Fibroblast of villous mesenchyme (primary cell): Measurements from ENCODE around the gene FHAD1. TPM values are rescaled to one million over a fixed set of nuclear protein-coding genes. Genes with fewer than 3 reads are reported as not detected.

ENCODE experiments used
- DNase-seq: peaks from one replicate; pipeline ENCODE4 v3.0.0-alpha.2; 2010; ENCODE audit warnings: low read depth
- H3K4me3 ChIP-seq: 2 replicates; pipeline ENCODE4 v1.5.1; 2011; ENCODE audit warnings: low read depth, mild to moderate bottlenecking, low read length
- CTCF ChIP-seq: IDR thresholded peaks from 2 replicates; pipeline ENCODE4 v1.5.1; 2012; ENCODE audit warnings: low read depth, mild to moderate bottlenecking, low read length; ENCODE audit not compliant: insufficient read depth
- total RNA-seq: library from RNA; depleted of rRNA; stranded (reverse); fragments of >200 nt; gene quantifications from 2 replicates; pipeline ENCODE4 v1.2.3, GENCODE V29; 2012

The FHAD1 gene
- total RNA-seq, 1 donor, result under 0.01 TPM

GRCh38 chr1:15446212-15446611 lies 199.2 kb downstream of the FHAD1 start:
- no peak overlapping the region for H3K4me3 ChIP-seq
- TF ChIP-seq CTCF, result no peak
- DNase-seq, result no peak

Other genes with a start within 250 kb of the FHAD1 start
- gene TMEM51, start 93.5 kb upstream of the FHAD1 start, total RNA-seq, result 14.8 and 18.6 TPM in 2 replicates
- gene EFHD2, start 162.7 kb downstream of the FHAD1 start, total RNA-seq, result 36.3 and 42.2 TPM in 2 replicates
- not detected in 2 replicates for gene CTRC, start 191.2 kb downstream of the FHAD1 start, total RNA-seq
- not detected in 2 replicates for gene CELA2A, start 209.5 kb downstream of the FHAD1 start, total RNA-seq
- under 0.01 TPM in 1 of 2 replicates, not detected in the other for gene CELA2B, start 228.9 kb downstream of the FHAD1 start, total RNA-seq